Hepatocyte (in vitro differentiated cells): ENCODE measurements around the gene CCN5.

Experiments used
- CTCF ChIP-seq: fragments of 200-600 bp; sonication (generic); IDR thresholded peaks from 2 replicates; pipeline ENCODE4 v1.5.1; 2016; ENCODE audit warnings: antibody characterized with exemption, mild to moderate bottlenecking; ENCODE audit not compliant: poor library complexity
- EZH2 ChIP-seq: fragments of 200-600 bp; sonication (generic); IDR thresholded peaks from 2 replicates; pipeline ENCODE4 v1.6.1; 2016; ENCODE audit warnings: antibody characterized with exemption, mild to moderate bottlenecking, borderline replicate concordance
- EZH2phosphoT487 ChIP-seq: fragments of 200-600 bp; sonication (generic); IDR thresholded peaks from one replicate; pipeline ENCODE4 v1.6.1; 2018; ENCODE audit warnings: antibody characterized with exemption, mild to moderate bottlenecking, low read depth, moderate library complexity; ENCODE audit not compliant: unreplicated experiment, severe bottlenecking

GRCh38 chr20:44707018-44707579 lies 8.1 kb upstream of the CCN5 start:
- TF ChIP-seq CTCF (no peak), EZH2 (no peak), EZH2phosphoT487 (no peak)
